ENCODE measurements around the gene SNAPC5. TPM values are rescaled to one million over a fixed set of nuclear protein-coding genes. Genes with fewer than 3 reads are reported as not detected.
A peak's percentile ranks its signal among the peaks of the same experiment; 100 is the strongest.

Gene SNAPC5
- total RNA-seq, 5 donors from 2014 or later (not counting 1 experiment from before 2014, with no cell fraction given): 23.4 to 37.5 (median 34.0) TPM

GRCh38 chr15:66456211-66456610 is 41.4 kb downstream of the SNAPC5 start:
- Histone ChIP-seq H3K27me3 (replicated peaks in 1 of 2; ENCODE audit: control insufficient read depth in 2 of 2, extremely low read depth in 1 of 2, insufficient read depth in 2 of 2, low read length in 1 of 2) (no peaks in the 10 kb centered on the region), H3K4me1 (ENCODE audit: control insufficient read depth in 1 of 2, extremely low read depth in 1 of 2, insufficient read depth in 2 of 2, low read length in 2 of 2) (peaks cover 4 to 9% of the 10 kb centered on the region in 2 experiments), H3K36me3 (ENCODE audit: control insufficient read depth in 2 of 2, extremely low read depth in 1 of 2, insufficient read depth in 1 of 2, low read length in 1 of 2) (peaks cover 5 to 13% of the 10 kb centered on the region in 2 donors), H3K27ac (ENCODE audit: low read length) (no peak overlapping the region), H3K4me3 (ENCODE audit: control insufficient read depth in 1 of 2, extremely low read depth in 1 of 2, low read length in 1 of 2) (no peak overlapping the region), H3K9me3 (no peaks in the 10 kb centered on the region)
- POLR2A ChIA-PET: no interaction called here
- Mint-ChIP-seq H3K27ac (no peak overlapping the region), H3K36me3 (peaks cover 32% of the 10 kb centered on the region), H3K27me3 (no peaks in the 10 kb centered on the region), H3K4me1 (peaks cover 19 to 28% (median 21%) of the 10 kb centered on the region in 3 donors), H3K9me3 (no peaks in the 10 kb centered on the region), H3K4me3 (no peak overlapping the region)
- no peak for ATAC-seq (replicated peaks in 1 of 4)
- WGBS (ENCODE audit: insufficient coverage): no CpG with 5 or more reads among the region's 3 CpGs
- CTCF ChIA-PET: no interaction called here
- DNase-seq: no peak

- no peak overlapping the region for H3K4me3 ChIP-seq (ENCODE audit: control insufficient read depth in 1 of 2, extremely low read depth in 1 of 2, low read length in 1 of 2)
- Mint-ChIP-seq H3K4me3 (no peak overlapping the region), H3K4me1 (peaks cover 9 to 14% (median 10%) of the 10 kb centered on the region in 3 donors), H3K36me3 (peaks cover 26% of the 10 kb centered on the region), H3K27me3 (no peaks in the 10 kb centered on the region), H3K27ac (no peak overlapping the region), H3K9me3 (no peaks in the 10 kb centered on the region)
- no peaks in the 10 kb centered on the region for H3K9me3 ChIP-seq
- no CpG with 5 or more reads among the region's 2 CpGs for WGBS (ENCODE audit: insufficient coverage)
- no peaks in the 10 kb centered on the region for H3K27me3 ChIP-seq (replicated peaks in 1 of 2; ENCODE audit: control insufficient read depth in 2 of 2, extremely low read depth in 1 of 2, insufficient read depth in 2 of 2, low read length in 1 of 2)
- ChIA-PET CTCF (no interaction called here), POLR2A (no interaction called here)
- no peaks in the 10 kb centered on the region for H3K4me1 ChIP-seq (ENCODE audit: control insufficient read depth in 1 of 2, extremely low read depth in 1 of 2, insufficient read depth in 2 of 2, low read length in 2 of 2)
- DNase-seq: no peak
- no peak overlapping the region for H3K27ac ChIP-seq (ENCODE audit: low read length)
- peaks cover 5 to 13% of the 10 kb centered on the region in 2 donors for H3K36me3 ChIP-seq (ENCODE audit: control insufficient read depth in 2 of 2, extremely low read depth in 1 of 2, insufficient read depth in 1 of 2, low read length in 1 of 2)
- no peak for ATAC-seq (replicated peaks in 1 of 4)
Observed at GRCh38 chr15:66454143-66454542, 43.4 kb downstream of the SNAPC5 start.

- Mint-ChIP-seq H3K36me3 (peaks cover 31% of the 10 kb centered on the region), H3K4me1 (peaks cover 5 to 7% (median 6%) of the 10 kb centered on the region in 3 donors), H3K27ac (peak overlapping the region in 1 of 2 donors; percentile 44), H3K4me3 (no peak overlapping the region), H3K9me3 (no peaks in the 10 kb centered on the region), H3K27me3 (no peaks in the 10 kb centered on the region)
- no peaks in the 10 kb centered on the region for H3K9me3 ChIP-seq
- ATAC-seq (replicated peaks in 1 of 4): no peak
- no CpG with 5 or more reads among the region's 1 CpG for WGBS (ENCODE audit: insufficient coverage)
- CTCF ChIA-PET: no interaction called here
- H3K27ac ChIP-seq (ENCODE audit: low read length): no peak overlapping the region
- no peaks in the 10 kb centered on the region for H3K4me1 ChIP-seq (ENCODE audit: control insufficient read depth in 1 of 2, extremely low read depth in 1 of 2, insufficient read depth in 2 of 2, low read length in 2 of 2)
- DNase-seq: no peak
- POLR2A ChIA-PET: no interaction called here
- H3K4me3 ChIP-seq (ENCODE audit: control insufficient read depth in 1 of 2, extremely low read depth in 1 of 2, low read length in 1 of 2): no peak overlapping the region
- peaks cover 5 to 16% of the 10 kb centered on the region in 2 donors for H3K36me3 ChIP-seq (ENCODE audit: control insufficient read depth in 2 of 2, extremely low read depth in 1 of 2, insufficient read depth in 1 of 2, low read length in 1 of 2)
- no peaks in the 10 kb centered on the region for H3K27me3 ChIP-seq (replicated peaks in 1 of 2; ENCODE audit: control insufficient read depth in 2 of 2, extremely low read depth in 1 of 2, insufficient read depth in 2 of 2, low read length in 1 of 2)
Observed at GRCh38 chr15:66452971-66453580, 44.5 kb downstream of the SNAPC5 start.

DNA sequence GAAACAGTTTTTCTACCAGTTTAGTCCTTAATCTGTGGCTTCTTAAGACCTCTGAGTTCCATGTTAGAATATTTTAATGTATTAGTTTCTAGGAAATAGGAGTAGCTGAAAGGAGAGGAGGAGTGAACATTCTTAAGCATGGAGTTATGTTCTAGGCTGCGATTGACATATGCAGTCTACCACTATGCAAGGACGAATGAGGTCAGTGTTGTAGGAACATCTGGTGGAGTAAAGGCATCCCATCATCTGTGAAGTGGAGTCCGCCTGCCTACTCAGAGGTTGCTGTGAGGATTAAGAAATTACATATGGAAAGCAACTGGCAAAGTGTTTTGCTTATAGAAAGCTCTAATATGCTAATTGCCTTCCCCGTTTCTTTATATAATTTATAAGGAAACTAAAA is 45.1 kb downstream of the SNAPC5 start:
- H3K27me3 ChIP-seq (replicated peaks in 1 of 2; ENCODE audit: control insufficient read depth in 2 of 2, extremely low read depth in 1 of 2, insufficient read depth in 2 of 2, low read length in 1 of 2): no peaks in the 10 kb centered on the region
- Mint-ChIP-seq H3K4me1 (peaks cover 5 to 7% (median 6%) of the 10 kb centered on the region in 3 donors), H3K27ac (peak overlapping the region in 1 of 2 donors; percentile 50), H3K36me3 (peaks cover 37% of the 10 kb centered on the region), H3K4me3 (no peak overlapping the region), H3K9me3 (no peaks in the 10 kb centered on the region), H3K27me3 (no peaks in the 10 kb centered on the region)
- CTCF ChIA-PET: no interaction called here
- H3K36me3 ChIP-seq (ENCODE audit: control insufficient read depth in 2 of 2, extremely low read depth in 1 of 2, insufficient read depth in 1 of 2, low read length in 1 of 2): peaks cover 5 to 18% of the 10 kb centered on the region in 2 donors
- H3K9me3 ChIP-seq: no peaks in the 10 kb centered on the region
- WGBS (ENCODE audit: insufficient coverage): no CpG with 5 or more reads among the region's 4 CpGs
- ATAC-seq (replicated peaks in 1 of 4): no peak
- POLR2A ChIA-PET: no interaction called here
- no peak overlapping the region for H3K27ac ChIP-seq (ENCODE audit: low read length)
- no peaks in the 10 kb centered on the region for H3K4me1 ChIP-seq (ENCODE audit: control insufficient read depth in 1 of 2, extremely low read depth in 1 of 2, insufficient read depth in 2 of 2, low read length in 2 of 2)
- no peak for DNase-seq
- no peak overlapping the region for H3K4me3 ChIP-seq (ENCODE audit: control insufficient read depth in 1 of 2, extremely low read depth in 1 of 2, low read length in 1 of 2)

Other genes starting within 250 kb of the SNAPC5 start
- gene MEGF11, start 244.0 kb downstream of the SNAPC5 start, total RNA-seq: under 1 TPM in 1 of 5 donors, not detected in 4; 0.20 TPM
- gene DIS3L, start 204.2 kb downstream of the SNAPC5 start, total RNA-seq: 10 to 100 TPM; 29.9 to 36.9 (median 30.2) TPM
- gene TIPIN, start 141.1 kb downstream of the SNAPC5 start, total RNA-seq: 1 to 10 TPM; 3.6 to 8.4 (median 6.6) TPM
- 10 to 100 TPM; 38.7 to 62.8 (median 49.4) TPM for gene MAP2K1, start 110.8 kb downstream of the SNAPC5 start, total RNA-seq
- gene RPL4, start 7.1 kb upstream of the SNAPC5 start, total RNA-seq: 1,000 to 10,000 TPM; 3,314 to 3,887 (median 3,346) TPM
- 1 to 10 TPM; 4.9 to 9.2 (median 6.2) TPM for gene ZWILCH, start 7.6 kb upstream of the SNAPC5 start, total RNA-seq
- gene LCTL, start 68.2 kb upstream of the SNAPC5 start, total RNA-seq: not detected
- gene SMAD6, start 204.5 kb upstream of the SNAPC5 start, total RNA-seq: under 1 TPM; 0.13 to 0.55 (median 0.33) TPM